Measurements from ENCODE around the gene RPL7A. TPM values are rescaled to one million over a fixed set of nuclear protein-coding genes. Genes with fewer than 3 reads are reported as not detected.
A peak's percentile ranks its signal among the peaks of the same experiment; 100 is the strongest.

The RPL7A gene
- total and polyA plus RNA-seq, 2 of the 13 experiments (the other 11 are each of a cell fraction or from before 2014, with no cell fraction given), result 2,401 to 2,938 TPM

- TF ChIP-seq NFIB (CRISPR knock-in tag; IDR thresholded peaks at IDR 0.05; ENCODE audit: borderline replicate concordance) (no peak), KLF16 (CRISPR knock-in tag; IDR thresholded peaks at IDR 0.05) (peak in 1 of 2 experiments; percentile 32; a peak in 1 of 4 replicates), ZNF367 (CRISPR knock-in tag; IDR thresholded peaks at IDR 0.05; ENCODE audit: borderline replicate concordance) (no peak), CENPT (CRISPR knock-in tag; IDR thresholded peaks at IDR 0.05; ENCODE audit: low read depth) (no peak), GLMP (CRISPR knock-in tag; IDR thresholded peaks at IDR 0.05; ENCODE audit: borderline replicate concordance) (no peak), ZNF121 (CRISPR knock-in tag; IDR thresholded peaks at IDR 0.05) (peak; percentile 89), ETV5 (CRISPR knock-in tag; IDR thresholded peaks at IDR 0.05; ENCODE audit: borderline replicate concordance) (peak; percentile 79), ZNF275 (CRISPR knock-in tag; IDR thresholded peaks at IDR 0.05; ENCODE audit: borderline replicate concordance) (no peak), ZNF766 (CRISPR knock-in tag; IDR thresholded peaks at IDR 0.05; ENCODE audit: borderline replicate concordance) (peak; percentile 54; the same call in 1 of the 2 replicates), ARID2 (CRISPR knock-in tag; IDR thresholded peaks at IDR 0.05; ENCODE audit: borderline replicate concordance) (no peak), SNAI1 (CRISPR knock-in tag; IDR thresholded peaks at IDR 0.05; ENCODE audit: borderline replicate concordance) (no peak), PHF20 (CRISPR knock-in tag; IDR thresholded peaks at IDR 0.05) (no peak), CREM (IDR thresholded peaks at IDR 0.05) (no peak), CREM (CRISPR knock-in tag; IDR thresholded peaks at IDR 0.05) (no peak), ZNF547 (CRISPR knock-in tag; IDR thresholded peaks at IDR 0.05) (no peak), ZNF773 (CRISPR knock-in tag; IDR thresholded peaks at IDR 0.05; ENCODE audit: borderline replicate concordance) (no peak), ZKSCAN1 (IDR thresholded peaks at IDR 0.05; ENCODE audit: low read length) (no peak), PAF1 (CRISPR knock-in tag; IDR thresholded peaks at IDR 0.05) (no peak), MXI1 (IDR thresholded peaks at IDR 0.05; ENCODE audit: borderline replicate concordance, low read depth, low read length) (no peak), SMYD3 (CRISPR knock-in tag; IDR thresholded peaks at IDR 0.05) (no peak), POLR2G (IDR thresholded peaks at IDR 0.05; ENCODE audit: low read depth, low read length) (no peak), ZBTB14 (CRISPR knock-in tag; IDR thresholded peaks at IDR 0.05) (0 out of 2 replicates have a peak, but pooled peaks have one; percentile 25), ZFP37 (CRISPR knock-in tag; IDR thresholded peaks at IDR 0.05; ENCODE audit: borderline replicate concordance) (no peak), YEATS4 (CRISPR knock-in tag; IDR thresholded peaks at IDR 0.05; ENCODE audit: borderline replicate concordance) (peak; percentile 69; the same call in 1 of the 2 replicates), TEAD3 (CRISPR knock-in tag; optimal IDR thresholded peaks at IDR 0.05; ENCODE audit: borderline replicate concordance) (no peak), ZNF225 (CRISPR knock-in tag; IDR thresholded peaks at IDR 0.05) (no peak), PBX3 (CRISPR knock-in tag; IDR thresholded peaks at IDR 0.05; ENCODE audit: borderline replicate concordance) (no peak), KAT8 (CRISPR knock-in tag; IDR thresholded peaks at IDR 0.05) (peak; percentile 71; the same call in 1 of the 2 replicates)
Measured at GRCh38 chr9:133386338-133386737, 38.3 kb downstream of the RPL7A start (continued).

Measured in HepG2 (cell line).